GM19438 (cell line): ENCODE data around the gene ZPBP2.
"Not testable (repeated sequence)": the region's sequence is repeated elsewhere in the genome, so short reads cannot be mapped to it uniquely, and the experiment has no call there.

Experiments
- ATAC-seq: cut with Tn5 transposase; IDR thresholded peaks from one replicate; pipeline ENCODE4 v1.9.1; 2021; ENCODE audit warnings: low read depth; ENCODE audit not compliant: unreplicated experiment

ZPBP2 gene

DNA sequence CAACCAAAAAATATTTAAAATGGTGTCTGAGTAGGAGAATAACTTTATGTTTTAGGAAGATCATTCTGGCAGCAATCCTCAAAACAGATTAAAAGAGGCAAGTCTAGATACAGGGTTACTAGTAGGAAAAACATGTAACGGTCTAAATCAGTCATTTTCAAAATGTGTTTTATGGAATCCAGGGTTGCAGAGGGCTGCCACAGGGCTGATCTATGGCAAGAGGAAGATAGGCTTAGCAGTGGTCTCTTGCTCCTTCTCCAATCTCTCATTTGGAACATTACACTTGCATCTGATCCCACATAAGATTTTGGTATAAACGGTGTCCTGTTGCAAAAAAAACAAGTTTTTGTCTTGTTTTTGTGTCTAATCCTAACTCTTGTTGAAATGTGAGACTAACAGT is 13.1 kb upstream of the ZPBP2 start:
- no peak for ATAC-seq

DNA sequence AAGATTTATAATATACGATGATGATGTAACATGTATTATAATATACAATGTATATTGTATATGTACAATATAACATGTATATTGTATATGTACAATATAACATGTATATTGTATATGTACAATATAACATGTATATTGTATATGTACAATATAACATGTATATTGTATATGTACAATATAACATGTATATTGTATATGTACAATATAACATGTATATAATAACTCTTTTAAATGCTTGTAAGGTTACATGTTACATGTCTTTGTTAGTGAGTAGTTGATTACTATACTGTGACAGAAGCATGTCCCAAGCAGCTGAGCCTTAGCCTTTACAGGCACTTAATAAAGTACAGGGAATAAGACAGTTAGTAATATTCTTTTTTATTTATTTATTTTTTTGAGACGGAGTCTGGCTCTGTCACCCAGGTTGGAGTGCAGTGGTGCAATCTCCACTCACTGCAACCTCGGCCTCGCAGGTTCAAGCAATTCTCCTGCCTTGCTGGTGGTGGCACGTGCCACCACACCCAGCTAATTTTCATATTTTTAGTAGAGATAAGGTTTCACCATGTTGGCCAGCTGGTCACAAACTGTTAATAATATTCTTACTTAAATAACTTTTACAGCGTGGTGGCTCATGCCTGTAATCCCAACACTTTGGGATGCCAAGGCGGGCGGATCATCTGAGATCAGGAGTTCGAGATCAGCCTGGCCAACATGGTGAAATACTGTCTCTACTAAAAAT is 11.9 kb upstream of the ZPBP2 start:
- not testable (repeated sequence) for ATAC-seq

DNA sequence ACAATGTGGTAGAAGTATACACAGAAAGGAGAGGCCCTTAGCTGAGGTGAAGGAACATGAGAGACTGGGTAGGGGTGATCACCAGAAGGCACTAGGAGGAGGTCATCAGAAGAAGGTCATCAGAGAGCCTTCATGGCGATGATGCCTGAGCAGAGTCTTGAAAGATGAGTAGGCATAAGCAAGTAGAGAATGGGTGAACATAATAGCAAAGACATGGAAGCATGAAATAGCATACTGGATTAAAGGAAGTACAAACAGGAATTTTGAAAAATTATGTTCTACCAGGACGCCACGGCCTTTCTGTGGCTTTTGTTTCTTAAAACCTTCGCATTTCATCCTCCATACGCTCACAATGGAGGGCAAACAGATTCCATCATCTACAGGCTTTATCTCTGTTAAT is 6.8 kb upstream of the ZPBP2 start:
- no peak for ATAC-seq

DNA sequence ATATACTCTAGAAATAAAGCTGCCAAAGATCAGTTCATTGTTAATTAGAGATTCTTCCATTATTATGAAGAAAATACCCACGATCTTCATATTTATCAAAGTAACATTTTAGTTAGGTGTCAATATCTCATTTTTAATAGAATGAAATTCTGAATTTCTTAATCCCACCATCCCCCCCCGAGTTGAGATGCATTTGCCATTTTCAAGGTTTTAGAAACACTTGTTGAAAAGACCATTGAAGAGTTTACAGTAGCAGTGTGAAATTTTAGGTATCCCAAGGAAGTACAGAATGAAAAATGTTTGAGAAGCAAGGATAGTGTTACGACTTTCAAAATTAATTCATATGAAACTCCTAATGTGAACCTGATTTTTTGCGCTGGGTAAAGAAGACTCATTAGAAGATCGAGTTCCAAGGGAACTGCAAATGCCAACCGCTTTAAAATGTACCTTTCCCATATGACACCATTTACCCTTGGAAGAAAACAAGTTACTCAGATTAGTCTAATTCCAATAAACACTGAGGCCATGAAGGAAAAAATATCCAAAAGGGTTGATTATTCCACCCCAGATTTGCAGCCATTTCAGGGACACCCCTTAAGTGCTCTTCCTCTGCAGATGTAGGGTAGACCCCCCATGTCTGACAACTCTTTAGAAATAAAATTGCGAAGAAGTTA is 4.6 kb upstream of the ZPBP2 start:
- ATAC-seq, result no peak

DNA sequence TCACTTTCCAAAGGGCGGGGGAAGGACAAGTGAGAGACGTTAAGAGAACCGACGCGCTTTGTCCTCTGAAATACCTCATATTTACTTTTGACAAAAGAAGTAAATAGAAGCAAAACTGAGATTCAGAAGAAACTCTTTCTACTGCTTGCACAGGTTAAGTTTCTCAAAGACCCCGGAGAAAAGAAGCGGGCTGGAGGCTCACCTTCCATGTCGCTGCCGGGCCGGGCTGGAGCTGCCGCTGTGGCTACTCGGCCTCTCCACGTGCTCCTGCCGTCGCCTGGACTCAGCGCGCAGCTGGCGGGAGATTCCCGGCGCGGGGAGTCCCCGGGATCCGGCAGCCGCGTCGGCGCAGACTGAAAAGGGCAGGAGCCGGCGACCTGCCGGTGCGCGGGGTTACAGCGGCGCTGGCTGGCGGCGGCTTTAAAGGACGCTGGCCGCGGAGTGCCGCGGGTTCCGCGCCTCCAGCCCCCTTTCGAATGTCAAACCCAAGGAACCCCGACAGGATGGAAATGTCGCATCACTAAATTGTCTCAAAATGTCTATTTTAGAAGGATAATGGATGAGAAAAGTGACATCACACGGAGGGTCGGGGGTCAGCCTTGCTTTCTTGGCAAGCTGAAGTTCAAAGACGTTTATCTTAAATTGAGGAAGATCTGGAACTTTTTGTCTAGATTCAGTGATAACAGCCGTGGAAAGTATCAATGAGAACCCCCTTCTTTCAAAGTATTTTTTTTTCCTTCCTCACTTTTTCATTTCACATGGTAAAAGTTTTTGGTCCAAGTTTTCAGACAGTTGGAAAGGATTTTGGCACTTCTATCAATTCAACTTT is 3.9 kb upstream of the ZPBP2 start, which contains the start of gene IKZF3:
IKZF3 (minus strand) TSS at position 395 of the 829 bp plus-strand sequence; CDS start at position 209, 186 bp downstream.
- no peak for ATAC-seq

DNA sequence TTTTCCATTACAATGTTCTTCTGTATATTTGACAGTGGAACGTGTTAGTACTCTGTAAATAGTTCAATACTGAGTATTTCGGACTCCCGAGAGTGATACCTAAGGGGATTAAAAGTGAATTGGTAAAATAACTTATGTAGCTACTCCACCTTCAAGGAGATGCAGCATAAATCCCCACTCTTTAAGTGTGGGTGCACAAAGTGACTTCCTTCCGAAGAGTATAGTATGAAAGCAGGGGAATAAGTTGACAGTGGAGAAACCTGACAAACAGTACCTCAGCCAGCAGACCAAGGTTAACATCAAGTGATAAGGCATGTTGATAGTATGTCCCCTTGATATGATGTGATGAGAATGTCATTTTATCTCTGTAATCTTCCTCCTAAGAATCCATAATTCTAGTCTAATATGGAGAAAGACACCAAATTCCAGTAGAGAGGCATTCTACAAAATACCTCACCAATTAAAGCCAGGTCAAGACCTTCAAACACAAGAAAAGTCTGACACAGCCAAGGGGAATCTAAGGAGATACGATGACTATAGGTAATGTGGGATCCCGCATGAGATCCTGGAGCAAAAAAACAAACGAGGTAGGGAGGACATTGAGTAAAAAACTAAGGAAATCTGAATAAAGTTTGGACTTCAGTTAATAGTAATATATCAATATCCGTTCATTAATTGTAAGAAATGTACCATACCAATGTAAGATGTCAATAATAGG is 1.8 kb upstream of the ZPBP2 start:
- no peak for ATAC-seq

DNA sequence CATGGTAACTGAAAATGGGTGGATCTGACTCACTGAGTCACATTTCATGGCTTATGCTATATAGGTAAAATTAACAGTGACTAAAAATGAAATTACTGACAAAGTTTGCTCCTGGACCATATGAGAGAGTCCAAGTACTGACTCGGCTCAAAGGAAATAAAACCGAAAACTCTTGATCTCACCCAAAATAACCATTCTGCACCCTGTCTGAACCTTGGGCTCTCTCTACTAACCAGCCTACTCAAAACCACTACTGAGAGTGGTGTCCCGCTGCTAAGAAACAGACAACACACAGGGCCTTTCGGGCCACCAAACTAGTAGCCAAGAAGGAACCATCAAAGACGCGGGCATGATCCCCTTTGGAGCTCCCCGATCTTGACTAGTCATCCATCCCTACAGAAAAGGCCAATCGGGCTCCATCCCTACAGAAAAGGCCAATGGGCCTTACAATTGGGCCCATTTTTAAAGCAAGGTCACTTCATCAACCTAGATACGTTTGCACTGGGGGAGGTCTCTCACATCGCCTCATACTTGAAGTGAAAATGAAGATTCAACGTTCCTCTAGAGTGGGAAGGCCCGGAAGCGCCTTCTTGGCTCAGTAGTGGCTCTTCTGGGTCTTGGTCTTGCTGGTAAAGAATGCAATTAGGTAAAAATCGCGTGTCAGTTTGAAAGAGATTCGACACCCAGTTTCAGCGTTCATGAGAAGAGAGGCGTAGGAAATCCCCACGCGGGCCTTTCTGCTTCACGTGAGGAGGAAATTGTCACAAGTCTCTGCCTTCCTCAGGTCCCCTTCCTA is 720 bp upstream of the ZPBP2 start:
- ATAC-seq, result peak; percentile 47

DNA sequence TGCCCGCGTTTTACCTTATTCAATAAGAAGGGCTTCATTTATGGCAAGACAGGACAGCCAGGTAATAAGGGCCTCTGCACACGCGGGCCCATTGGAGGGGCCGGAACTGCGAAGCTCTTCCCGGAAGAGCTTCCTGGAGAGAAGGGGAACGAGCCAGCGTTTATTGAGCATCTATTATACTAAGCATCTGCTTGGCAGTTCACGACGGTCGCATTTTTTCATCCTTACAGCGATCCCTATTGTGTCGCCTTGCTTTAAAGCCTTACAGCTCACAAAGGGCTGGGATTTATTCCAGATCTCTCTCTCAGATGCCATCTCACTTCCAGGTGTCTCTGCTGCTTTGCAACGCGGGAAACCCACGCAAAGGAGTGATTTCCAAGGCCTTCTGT is 546 bp downstream of the ZPBP2 start:
- no peak for ATAC-seq

DNA sequence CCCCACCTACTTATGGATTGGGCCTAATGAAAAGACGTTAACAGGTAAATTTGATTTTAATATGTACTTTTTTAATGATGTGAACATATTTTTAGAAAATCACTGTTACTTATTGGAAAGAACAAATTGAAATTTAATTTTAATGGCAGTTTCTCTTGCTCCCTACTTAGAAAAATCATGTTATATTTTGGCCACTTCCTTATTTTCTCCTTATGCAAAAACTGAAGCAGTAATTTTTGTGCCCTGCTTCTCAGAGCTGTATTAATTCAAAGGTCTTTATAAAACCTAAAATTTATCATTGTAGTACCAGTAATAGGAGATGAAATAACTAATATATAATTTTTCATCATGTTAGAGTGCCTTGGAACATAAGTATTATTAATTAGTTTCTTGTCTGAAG is 2.8 kb downstream of the ZPBP2 start:
- ATAC-seq, result no peak

DNA sequence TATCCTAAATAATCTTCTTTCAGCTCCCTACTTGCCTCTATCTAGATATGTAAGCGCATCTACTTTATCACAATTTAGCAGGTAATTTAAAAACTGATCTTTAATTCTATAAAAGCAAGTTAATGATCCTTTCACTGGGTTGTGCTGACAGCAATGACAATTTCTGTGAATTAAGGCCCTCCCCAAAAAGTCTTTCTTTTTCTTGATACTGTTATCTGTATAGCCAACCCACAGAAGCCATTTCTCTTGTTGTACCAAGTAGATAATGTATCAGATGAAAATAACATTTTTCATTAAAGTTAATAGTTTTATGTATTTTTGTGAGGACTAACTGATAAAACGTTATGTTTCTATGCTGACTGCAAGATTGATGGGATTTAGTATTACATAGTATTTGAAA is 3.8 kb downstream of the ZPBP2 start:
- no peak for ATAC-seq

DNA sequence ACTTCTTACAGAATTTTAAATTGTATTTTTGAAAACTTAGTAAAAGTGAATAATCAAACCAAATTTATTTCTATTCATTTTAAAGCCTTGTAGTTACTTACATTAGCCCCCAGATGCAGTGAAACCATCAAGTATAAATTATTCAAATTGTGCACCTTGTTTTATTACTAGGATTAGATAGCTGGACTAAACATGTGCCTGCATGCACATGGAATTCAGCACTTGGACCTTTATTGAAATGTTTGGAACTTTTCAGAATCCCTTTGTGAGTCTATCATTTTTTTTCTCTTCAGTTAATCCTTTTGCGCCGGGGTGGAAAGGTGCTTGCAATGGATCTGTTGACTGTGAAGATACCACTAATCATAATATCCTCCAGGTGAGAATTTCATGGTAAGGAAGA is 4.7 kb downstream of the ZPBP2 start:
- ATAC-seq, result no peak

DNA sequence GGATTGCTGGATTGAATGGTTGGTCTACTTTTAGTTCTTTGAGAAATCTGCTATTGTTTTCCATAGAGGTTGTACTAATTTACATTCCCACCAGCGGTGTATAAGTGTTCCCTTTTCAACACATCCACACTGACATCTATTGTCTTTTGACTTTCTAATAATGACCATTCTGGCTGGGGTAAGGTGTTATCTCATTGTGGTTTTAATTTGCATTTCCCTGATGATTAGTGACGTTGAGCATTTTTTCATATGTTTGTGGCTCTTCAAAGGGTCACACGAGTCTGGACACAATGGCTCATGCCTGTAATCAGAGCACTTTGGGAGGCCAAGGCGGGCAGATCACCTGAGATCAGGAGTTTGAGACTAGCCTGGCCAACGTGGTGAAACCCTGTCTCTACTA is 18.1 kb downstream of the ZPBP2 start:
- not testable (repeated sequence) for ATAC-seq

DNA sequence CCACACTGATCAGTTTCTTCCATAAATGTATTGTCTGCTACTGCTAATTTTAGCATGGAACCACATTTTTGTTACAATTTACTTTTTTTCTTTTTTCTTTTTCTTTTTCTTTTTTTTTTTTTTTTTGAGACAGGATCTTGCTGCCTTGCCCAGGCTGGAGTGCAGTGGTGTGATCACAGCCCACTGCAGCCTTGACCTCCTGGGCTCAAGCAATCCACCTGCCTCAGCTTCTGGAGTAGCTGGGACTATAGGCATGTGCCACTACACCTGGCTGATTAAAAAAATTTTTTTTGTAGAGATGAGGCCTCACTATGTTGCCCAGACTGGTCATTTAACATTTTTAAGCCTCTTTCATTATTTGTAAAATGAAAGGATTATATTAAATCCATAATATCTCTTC is 19.1 kb downstream of the ZPBP2 start:
- ATAC-seq, result no peak

DNA sequence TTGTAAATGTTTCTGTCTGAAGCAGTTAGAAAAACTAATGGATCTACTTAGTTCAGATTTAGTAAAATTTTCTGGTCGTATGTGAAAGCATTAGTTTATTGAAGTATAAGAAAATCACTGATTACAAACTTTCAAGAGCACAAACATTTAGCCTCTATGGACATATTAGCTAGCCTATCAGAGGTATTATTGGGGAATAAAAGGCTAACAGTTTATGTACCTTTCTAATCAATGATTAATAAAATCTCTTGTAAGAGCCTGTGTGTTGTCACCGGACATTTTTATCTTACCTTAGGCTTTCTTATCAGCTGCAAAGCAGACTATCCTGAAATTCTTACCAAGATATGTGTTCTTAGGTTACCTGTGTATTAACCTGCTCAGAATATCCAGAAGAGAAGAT is 21.2 kb downstream of the ZPBP2 start:
- no peak for ATAC-seq

DNA sequence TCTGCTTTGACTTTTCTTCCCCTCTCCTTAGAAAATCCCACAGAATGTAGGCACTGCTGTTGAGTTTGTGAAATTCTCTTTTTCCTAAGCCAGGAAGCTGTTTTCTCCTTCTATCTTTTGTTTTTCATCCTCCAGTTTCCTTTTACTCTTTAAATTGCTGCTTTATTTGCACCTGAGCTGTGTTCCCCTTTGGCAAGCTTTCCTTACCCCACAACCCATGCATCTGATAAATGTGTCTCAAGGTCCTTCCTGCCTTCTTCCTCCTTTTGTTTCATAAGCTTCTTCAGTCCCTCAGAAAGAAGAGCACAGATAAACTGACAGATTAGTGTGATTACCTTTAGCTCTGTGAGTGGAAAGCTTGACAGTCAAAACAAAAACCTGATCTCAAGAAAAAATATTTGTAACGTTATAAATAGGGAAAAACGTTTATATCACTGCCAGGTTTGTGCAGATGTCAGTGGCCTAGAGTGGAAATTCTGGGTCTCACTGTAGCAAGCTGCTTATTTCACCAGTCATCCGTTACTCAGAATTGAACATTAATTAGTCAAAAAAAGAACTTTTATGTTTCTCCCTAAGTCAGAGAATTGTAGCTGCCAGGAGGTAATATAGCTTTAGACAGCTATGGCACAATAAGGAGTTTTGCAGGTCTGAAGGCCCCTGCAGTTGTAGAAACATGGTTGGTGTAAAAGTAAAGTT is 26.8 kb downstream of the ZPBP2 start:
- ATAC-seq, result no peak

DNA sequence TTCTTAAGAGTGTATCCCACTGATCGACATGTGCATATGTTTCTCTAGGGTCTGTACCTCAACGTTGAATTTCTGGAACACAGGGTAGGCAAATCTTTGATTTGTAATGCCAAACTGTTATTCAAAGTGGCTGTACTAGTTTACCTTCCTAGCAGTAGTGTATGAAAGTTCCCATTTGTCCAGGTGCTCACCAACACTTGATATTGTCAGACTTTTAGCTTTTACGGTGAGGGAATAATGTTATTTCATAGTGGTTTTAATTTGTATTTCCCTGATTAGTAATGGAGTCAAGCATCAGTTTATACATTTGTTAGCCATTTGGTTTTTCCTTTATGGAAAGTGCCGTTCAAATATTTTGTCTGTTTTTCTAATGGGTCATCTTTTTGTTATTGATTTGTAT is 30.1 kb downstream of the ZPBP2 start:
- ATAC-seq, result no peak

DNA sequence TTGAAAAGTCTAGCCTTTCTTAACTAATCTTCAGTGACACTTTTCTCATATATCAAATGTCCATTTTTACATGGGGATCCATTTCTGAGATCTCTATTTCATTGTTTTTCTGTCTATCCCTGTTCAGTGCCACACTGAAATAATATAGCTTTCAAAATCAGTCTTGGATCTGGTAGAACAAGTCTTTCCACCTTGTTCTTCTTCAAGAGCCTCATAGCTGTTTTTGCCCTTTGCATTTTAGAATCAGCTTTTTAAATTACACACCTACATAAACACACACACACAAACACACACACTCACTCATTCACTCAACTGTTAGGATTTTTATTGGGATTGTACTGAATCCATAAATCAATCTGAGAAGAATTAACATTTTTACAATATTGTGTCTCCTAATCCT is 31.2 kb downstream of the ZPBP2 start:
- ATAC-seq, result no peak

DNA sequence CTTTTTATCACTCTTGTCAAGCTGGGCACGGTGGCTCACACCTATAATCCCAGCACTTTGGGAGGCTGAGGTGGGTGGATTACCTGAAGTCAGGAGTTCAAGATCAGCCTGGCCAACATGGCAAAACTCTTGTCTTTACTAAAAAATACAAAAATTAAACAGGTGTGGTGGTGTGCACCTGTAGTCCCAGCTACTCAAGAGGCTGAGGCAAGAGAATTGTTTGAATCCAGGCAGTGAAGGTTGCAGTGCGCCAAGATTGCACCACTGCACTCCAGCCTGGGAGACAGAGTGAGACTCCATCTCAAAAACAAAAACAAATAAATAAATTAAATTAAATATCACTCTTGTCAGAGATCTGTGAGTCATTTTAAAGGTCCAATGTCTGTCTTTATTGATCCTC is 34.0 kb downstream of the ZPBP2 start:
- not testable (repeated sequence) for ATAC-seq

DNA sequence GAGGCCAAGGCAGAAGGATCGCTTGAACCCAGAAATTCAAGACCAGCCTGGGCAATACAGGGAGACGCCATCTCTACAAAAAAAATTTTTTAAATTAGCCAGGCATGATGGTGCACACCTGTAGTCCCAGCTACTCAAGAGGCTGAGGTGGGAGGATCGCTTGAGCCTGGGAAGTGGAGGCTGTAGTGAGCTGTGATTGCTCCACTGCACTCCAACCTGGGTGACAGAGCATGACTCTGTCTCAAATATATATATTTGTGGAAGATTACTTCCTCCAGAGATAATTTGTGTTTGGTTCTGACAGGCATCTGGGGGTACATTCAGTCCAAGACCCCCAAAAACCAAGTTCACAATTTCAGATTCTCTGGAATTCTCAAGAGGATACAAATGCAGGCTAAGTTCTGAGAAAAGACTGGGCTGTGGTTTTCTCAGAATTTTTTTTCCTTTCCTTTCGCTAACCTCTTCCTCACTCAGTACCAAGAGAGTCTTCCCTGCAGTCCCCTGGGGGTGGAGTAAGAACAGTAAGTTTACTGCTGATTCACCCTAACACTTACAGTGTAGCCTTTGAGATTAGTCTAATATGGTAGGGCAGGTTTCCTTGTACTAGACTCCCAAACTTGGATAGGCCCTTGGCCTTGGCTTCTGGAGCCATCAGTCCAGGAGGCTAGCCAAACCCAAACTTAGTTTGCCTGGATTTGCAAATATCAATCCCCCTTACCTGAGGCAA is 35.3 kb downstream of the ZPBP2 start:
- ATAC-seq, result no peak
